ENCODE data around the gene DLGAP4. TPM values are rescaled to one million over a fixed set of nuclear protein-coding genes. Genes with fewer than 3 reads are reported as not detected.

The DLGAP4 gene
- total RNA-seq, 1 donor: 26.1 TPM

DNA sequence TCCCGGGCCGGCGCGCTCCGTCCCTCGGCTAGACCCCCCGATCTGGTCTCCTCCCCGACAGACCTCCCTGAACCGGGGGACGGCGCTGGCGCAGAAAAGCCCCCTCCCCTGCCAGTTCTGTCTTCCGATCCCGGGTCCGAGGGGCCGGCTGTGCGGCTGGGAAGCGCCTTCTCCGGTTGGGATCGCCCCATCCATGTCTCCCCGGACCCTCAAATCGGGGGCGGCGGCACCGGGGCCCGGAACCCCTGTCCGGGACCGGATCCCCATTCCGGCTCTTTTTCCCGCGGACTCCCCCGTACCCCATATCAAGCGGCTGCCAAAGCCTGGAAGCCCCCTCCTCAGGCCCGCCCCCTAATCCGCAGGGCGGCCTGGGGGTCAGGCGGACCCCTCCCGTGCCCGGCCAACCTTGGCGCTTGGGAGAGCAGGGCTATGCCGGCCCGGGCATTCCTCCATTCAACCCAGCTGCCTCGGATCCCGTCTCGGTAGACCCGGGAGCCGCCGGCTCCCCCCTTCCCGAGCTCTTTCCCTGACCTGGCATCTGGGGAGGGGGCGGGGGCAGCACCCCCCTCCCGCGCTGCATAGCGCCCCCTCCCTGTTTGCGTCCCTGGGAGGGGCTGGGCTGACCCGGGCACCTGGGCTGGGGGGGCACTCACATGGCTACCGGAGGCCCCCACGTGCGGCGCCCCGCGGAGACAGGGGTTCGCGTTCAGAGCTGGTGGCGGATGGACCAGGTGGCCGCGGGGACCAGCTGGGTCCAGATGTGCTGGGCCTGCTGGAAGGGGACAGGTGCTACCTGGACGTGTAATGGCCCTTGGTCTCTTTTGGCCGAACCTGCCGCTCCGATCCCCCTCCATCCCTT, 643 bp downstream of the DLGAP4 start:
- no peak for DNase-seq (ENCODE audit: low read depth in 2 of 3, low spot score in 2 of 3)

- DNase-seq (ENCODE audit: low read depth in 2 of 3, low spot score in 2 of 3): no peak
Observed at GRCh38 chr20:36307412-36308325, 1.5 kb downstream of the DLGAP4 start.

- no peak for DNase-seq (ENCODE audit: low read depth in 2 of 3, low spot score in 2 of 3)
Observed at GRCh38 chr20:36308353-36308752, 2.2 kb downstream of the DLGAP4 start.

DNA sequence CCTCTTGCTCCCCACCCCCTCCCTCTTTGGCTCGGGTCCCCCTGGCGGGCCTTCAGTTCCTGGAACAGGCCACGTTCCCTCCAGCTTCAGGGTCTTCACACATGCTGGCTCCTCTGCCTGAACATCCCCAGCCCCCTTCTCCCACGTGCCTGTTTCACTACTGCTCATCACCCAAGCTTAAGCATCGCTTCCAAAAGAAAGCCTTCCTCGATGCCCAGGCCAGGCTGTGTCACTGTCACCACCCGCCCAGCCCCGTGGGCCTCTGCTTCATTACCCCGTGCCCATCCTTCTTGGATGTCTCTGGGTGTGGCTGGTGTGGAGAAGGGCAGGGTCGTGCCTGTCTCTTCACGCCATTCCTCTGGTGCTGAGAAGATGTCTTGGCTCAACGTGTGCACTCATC, 2.8 kb downstream of the DLGAP4 start:
- no peak for DNase-seq (ENCODE audit: low read depth in 2 of 3, low spot score in 2 of 3)

DNA sequence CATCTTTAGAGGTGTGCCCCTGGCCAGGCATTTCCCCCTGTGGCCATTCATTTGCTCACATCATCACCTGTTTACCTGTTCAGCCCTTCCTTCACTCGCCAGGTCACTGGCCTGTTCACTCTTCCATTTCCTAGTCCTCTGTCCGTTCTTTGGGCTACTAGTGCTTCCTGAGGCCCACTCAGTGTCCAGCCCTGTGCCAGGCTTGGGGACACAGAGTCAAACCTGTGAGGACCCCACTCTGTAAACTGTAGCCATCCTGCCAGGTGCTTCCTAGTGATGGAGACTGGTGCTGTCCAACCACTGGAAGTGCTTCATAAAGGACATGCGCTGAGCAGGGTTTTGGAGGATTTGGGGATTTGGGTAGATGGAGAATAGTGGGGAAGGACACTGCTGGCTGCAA, 3.5 kb downstream of the DLGAP4 start:
- no peak for DNase-seq (ENCODE audit: low read depth in 2 of 3, low spot score in 2 of 3)

GRCh38 chr20:36310215-36310981, 4.3 kb downstream of the DLGAP4 start:
- DNase-seq (ENCODE audit: low read depth in 2 of 3, low spot score in 2 of 3): no peak

GRCh38 chr20:36311141-36311853, 5.2 kb downstream of the DLGAP4 start:
- no peak for DNase-seq (ENCODE audit: low read depth in 2 of 3, low spot score in 2 of 3)

- no peak for DNase-seq (ENCODE audit: low read depth in 2 of 3, low spot score in 2 of 3)
Observed at GRCh38 chr20:36311854-36312723, 6.0 kb downstream of the DLGAP4 start.

- DNase-seq (ENCODE audit: low read depth in 2 of 3, low spot score in 2 of 3): no peak
Observed at GRCh38 chr20:36312724-36313441, 6.7 kb downstream of the DLGAP4 start.

DNA sequence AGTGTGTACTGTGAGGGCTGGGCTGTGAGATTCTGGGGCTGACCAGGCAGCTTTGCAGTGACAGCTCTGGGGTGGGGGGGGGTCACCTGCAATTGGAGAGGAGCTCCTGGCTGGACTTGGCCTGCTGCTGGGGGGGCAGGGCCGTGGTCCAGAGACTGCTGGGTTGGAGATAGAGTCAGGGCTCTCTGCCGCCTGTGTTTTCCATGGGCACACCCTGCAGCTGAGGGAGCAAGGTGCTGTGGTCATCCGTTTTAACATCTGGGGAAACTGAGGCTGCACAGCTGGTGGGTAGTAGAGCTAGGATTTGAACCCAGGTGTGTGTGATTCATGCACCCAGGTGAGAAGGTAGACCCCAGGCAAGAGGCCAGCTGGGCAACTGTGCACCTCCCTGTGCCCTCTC, 7.3 kb downstream of the DLGAP4 start:
- DNase-seq (ENCODE audit: low read depth in 2 of 3, low spot score in 2 of 3): no peak

DNA sequence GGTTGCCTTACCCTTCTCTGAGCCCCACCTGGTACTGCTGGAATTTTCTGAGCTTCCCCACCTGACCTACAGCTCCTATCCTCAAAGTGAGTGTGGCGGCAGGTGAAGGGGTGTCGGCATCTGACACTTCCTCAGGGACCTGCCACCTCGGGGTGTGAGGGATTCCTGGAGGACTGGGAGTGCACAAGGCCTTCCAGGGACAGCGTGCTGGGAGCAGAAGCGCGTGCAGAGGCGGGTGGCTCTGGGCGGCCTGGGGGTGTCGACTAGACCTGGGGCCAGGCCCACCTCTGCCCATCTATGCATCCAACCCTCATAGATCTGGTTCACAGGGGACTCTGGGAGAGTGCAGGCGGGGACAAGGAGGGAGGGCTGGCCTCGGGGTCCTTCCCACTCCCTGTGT, 7.8 kb downstream of the DLGAP4 start:
- DNase-seq (ENCODE audit: low read depth in 2 of 3, low spot score in 2 of 3): no peak

- DNase-seq (ENCODE audit: low read depth in 2 of 3, low spot score in 2 of 3): no peak
Observed at GRCh38 chr20:36314734-36315544, 8.8 kb downstream of the DLGAP4 start.

GRCh38 chr20:36315545-36316351, 9.6 kb downstream of the DLGAP4 start:
- DNase-seq (ENCODE audit: low read depth in 2 of 3, low spot score in 2 of 3): no peak

- DNase-seq (ENCODE audit: low read depth in 2 of 3, low spot score in 2 of 3): no peak
Observed at GRCh38 chr20:36317675-36318074, 11.5 kb downstream of the DLGAP4 start.

GRCh38 chr20:36318166-36318565, 12.0 kb downstream of the DLGAP4 start:
- DNase-seq (ENCODE audit: low read depth in 2 of 3, low spot score in 2 of 3): no peak

- no peak for DNase-seq (ENCODE audit: low read depth in 2 of 3, low spot score in 2 of 3)
Observed at GRCh38 chr20:36319356-36320260, 13.5 kb downstream of the DLGAP4 start.
